Parathyroid adenoma (tissue), 2 donors: ENCODE results near the gene PTPRT.
A peak's percentile ranks its signal among the peaks of the same experiment; 100 is the strongest.

ENCODE experiments used
- H2AFZ ChIP-seq: fragments of 300-600 bp; sonication (generic); one replicate; pipeline ENCODE4 v1.7.0; 2017; ENCODE audit warnings: antibody characterized with exemption, mild to moderate bottlenecking
- H3K27ac ChIP-seq: fragments of 300-600 bp; sonication (generic); one replicate; pipeline ENCODE4 v1.7.0; 2017
- H3K27me3 ChIP-seq: fragments of 300-600 bp; sonication (generic); one replicate; pipeline ENCODE4 v1.7.0; 2017; ENCODE audit warnings: low read length; ENCODE audit not compliant: control insufficient read depth, insufficient read depth
- H3K36me3 ChIP-seq: fragments of 300-600 bp; sonication (generic); one replicate; pipeline ENCODE4 v1.7.0; 2017; ENCODE audit warnings: low read length; ENCODE audit not compliant: control insufficient read depth, insufficient read depth
- H3K4me1 ChIP-seq: fragments of 300-600 bp; sonication (generic); one replicate; pipeline ENCODE4 v1.7.0; 2017; ENCODE audit warnings: control low read depth
- H3K4me2 ChIP-seq: fragments of 300-600 bp; sonication (generic); one replicate; pipeline ENCODE4 v1.7.0; 2017; ENCODE audit warnings: low read length
- H3K4me3 ChIP-seq: fragments of 300-600 bp; sonication (generic); one replicate; pipeline ENCODE4 v1.7.0; 2017; ENCODE audit warnings: low read depth, low read length
- H3K79me2 ChIP-seq: fragments of 300-600 bp; sonication (generic); one replicate; pipeline ENCODE4 v1.7.0; 2017; ENCODE audit warnings: control low read depth
- H3K9ac ChIP-seq: fragments of 300-600 bp; sonication (generic); one replicate; pipeline ENCODE4 v1.7.0; 2017; ENCODE audit warnings: mild to moderate bottlenecking
- H3K9me3 ChIP-seq: fragments of 300-600 bp; sonication (generic); one replicate; pipeline ENCODE4 v1.7.0; 2017; ENCODE audit warnings: low read length; ENCODE audit not compliant: control insufficient read depth
- TF ChIP-seq, protein P1 (sequence below): fragments of 300-600 bp; sonication (generic); IDR thresholded peaks from one replicate; pipeline ENCODE4 v1.7.0; 2017; ENCODE audit warnings: antibody characterized with exemption, mild to moderate bottlenecking
- donor health status: primary hyperparathyroidism.

Gene PTPRT

DNA sequence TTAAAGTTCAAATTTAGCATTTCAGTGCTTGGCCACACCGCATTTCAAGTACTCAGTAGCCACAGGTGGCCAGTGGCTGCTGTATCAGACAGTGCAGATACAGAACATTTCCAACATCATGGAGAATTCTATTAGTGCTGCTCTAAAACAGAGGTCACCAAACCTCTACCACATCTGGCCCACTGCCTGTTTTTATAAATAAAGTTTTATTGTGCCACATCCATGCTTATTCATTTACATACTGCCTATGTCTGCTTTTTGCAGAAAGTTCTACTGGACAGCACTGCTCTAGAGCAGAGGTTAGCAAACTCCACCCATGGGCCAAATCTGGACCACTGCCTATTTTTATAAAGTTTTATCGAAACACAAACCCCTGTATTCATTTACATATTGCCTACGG lies 3.7 kb upstream of the PTPRT start:
- H3K4me1 ChIP-seq: no peaks in the 10 kb centered on the region
- H3K36me3 ChIP-seq: no peaks in the 10 kb centered on the region
- H3K27ac ChIP-seq: no peak overlapping the region
- no peaks in the 10 kb centered on the region for H3K9me3 ChIP-seq
- no peaks in the 10 kb centered on the region for H3K79me2 ChIP-seq
- no peak overlapping the region for H3K9ac ChIP-seq
- no peaks in the 10 kb centered on the region for H3K27me3 ChIP-seq
- TF ChIP-seq, protein P1, sequence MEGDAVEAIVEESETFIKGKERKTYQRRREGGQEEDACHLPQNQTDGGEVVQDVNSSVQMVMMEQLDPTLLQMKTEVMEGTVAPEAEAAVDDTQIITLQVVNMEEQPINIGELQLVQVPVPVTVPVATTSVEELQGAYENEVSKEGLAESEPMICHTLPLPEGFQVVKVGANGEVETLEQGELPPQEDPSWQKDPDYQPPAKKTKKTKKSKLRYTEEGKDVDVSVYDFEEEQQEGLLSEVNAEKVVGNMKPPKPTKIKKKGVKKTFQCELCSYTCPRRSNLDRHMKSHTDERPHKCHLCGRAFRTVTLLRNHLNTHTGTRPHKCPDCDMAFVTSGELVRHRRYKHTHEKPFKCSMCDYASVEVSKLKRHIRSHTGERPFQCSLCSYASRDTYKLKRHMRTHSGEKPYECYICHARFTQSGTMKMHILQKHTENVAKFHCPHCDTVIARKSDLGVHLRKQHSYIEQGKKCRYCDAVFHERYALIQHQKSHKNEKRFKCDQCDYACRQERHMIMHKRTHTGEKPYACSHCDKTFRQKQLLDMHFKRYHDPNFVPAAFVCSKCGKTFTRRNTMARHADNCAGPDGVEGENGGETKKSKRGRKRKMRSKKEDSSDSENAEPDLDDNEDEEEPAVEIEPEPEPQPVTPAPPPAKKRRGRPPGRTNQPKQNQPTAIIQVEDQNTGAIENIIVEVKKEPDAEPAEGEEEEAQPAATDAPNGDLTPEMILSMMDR: no peak
- no peak overlapping the region for H2AFZ ChIP-seq
- H3K4me3 ChIP-seq: no peak overlapping the region
- no peak overlapping the region for H3K4me2 ChIP-seq

DNA sequence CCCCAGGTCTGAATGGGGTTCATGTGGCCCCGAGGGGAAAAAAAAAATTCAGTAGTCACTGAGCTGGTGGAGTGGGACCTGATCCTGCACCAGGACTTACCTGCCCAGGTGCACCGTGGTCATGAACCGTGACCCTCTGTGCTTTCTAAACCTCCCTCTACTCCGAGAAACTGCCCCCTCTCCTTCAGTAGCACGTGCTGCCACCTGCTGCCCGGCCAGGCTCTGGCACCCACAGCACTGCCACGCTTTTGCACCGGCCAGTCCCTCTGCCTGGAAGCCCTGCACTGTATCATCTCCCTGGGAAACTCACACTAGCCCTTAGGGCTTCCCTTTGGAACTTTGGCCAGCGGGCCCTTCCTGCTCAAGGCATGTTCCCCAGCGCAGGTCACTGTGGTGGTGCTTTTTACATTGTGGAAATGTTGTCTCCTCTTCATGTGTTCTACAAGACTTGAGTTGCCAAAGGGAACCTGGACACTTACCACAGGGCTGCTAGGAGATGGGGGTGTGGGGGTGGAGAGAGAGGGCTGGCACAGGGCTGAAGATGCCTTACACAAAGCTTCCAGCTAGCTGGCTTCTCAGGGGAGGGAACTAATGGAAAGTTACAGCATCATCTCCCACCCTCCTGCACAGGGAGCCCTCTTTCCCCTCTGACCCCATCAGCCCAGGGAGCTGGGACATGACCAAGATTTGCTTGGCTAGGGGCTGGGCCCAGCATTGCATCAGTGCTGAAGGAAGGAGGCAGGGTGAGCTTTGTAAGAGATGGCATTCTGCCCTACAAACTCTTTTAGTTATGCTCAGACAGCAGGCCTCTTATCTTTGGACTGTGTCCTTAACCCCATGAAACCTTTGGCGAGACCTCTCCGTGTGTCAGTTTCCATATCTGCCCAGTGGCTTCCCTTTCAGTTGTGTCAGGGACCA lies 2.5 kb upstream of the PTPRT start:
- no peak overlapping the region for H2AFZ ChIP-seq
- TF ChIP-seq, protein P1: peak; percentile 78
- H3K27me3 ChIP-seq: no peaks in the 10 kb centered on the region
- H3K9ac ChIP-seq: no peak overlapping the region
- no peaks in the 10 kb centered on the region for H3K79me2 ChIP-seq
- no peak overlapping the region for H3K27ac ChIP-seq
- H3K36me3 ChIP-seq: no peaks in the 10 kb centered on the region
- H3K9me3 ChIP-seq: no peaks in the 10 kb centered on the region
- H3K4me3 ChIP-seq: no peak overlapping the region
- no peak overlapping the region for H3K4me2 ChIP-seq
- peaks cover 5% of the 10 kb centered on the region for H3K4me1 ChIP-seq

DNA sequence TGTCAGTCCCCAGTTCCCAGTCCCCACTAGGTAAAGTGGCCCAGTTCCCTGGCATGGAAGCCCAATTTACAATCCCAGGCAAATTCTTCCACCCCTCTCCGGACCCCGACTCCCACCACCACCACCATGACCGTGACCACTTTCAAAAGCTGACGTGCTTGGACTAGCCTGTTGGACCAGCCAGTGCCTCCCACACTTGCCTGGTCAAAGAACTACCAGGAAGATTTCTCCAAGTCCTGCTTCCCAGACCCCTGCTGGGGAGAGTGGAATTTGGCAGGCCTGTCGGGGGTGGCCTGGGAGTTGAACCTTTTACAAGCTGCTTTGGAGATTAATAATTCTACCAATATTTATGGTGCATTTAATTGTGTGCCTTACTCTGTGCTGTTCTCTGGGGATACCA lies 1.4 kb upstream of the PTPRT start:
- Histone ChIP-seq H2AFZ (no peak overlapping the region), H3K9ac (no peak overlapping the region), H3K4me2 (no peak overlapping the region), H3K4me3 (no peak overlapping the region), H3K36me3 (no peaks in the 10 kb centered on the region), H3K9me3 (no peaks in the 10 kb centered on the region), H3K79me2 (peaks cover 5% of the 10 kb centered on the region), H3K27ac (no peak overlapping the region), H3K27me3 (no peaks in the 10 kb centered on the region), H3K4me1 (peaks cover 5% of the 10 kb centered on the region)
- TF ChIP-seq, protein P1: no peak

DNA sequence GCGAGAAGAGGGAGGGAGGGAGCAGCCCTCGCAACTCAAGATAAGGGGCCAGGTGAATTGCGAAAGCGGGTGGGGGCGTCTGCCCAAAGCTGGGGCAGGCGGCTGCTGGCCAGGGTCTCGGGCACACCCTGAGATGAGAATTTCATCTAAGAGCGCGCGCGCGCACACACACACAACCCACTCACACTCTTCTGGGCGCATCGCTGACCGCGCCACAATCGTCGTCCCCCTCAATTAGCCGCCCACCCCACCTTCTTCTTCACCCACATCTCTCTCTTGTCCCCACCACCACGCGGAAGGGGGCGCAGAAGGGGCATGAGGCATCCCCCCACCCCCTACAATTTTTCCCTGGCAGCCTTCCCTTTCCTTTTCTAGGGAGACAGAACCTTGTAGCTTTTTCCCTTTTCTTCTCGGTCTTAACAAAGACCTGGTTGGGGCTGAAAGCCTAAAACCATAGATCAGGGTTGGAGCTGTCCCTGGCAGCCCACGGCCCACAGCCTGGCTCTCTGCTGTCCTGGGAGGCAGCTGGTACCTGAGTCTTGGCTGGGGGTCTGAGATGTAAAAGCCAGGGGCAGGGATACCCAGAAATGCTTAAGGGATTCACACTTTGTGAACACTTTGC lies 737 bp upstream of the PTPRT start:
- peaks cover 5% of the 10 kb centered on the region for H3K4me1 ChIP-seq
- no peak overlapping the region for H3K4me2 ChIP-seq
- H3K27me3 ChIP-seq: no peaks in the 10 kb centered on the region
- no peaks in the 10 kb centered on the region for H3K36me3 ChIP-seq
- no peak overlapping the region for H3K27ac ChIP-seq
- no peaks in the 10 kb centered on the region for H3K9me3 ChIP-seq
- TF ChIP-seq, protein P1: no peak
- H3K79me2 ChIP-seq: peaks cover 10% of the 10 kb centered on the region
- H2AFZ ChIP-seq: peak overlapping the region; percentile 89
- H3K4me3 ChIP-seq: no peak overlapping the region
- no peak overlapping the region for H3K9ac ChIP-seq
